ENCODE data around the gene PLEKHG5. TPM values are rescaled to one million over a fixed set of nuclear protein-coding genes. Genes with fewer than 3 reads are reported as not detected.

Gene PLEKHG5
- total RNA-seq, 1 donor from 2014 or later: 0.22 TPM

- H3K4me3 Mint-ChIP-seq: no peak overlapping the region
- H3K4me1 Mint-ChIP-seq: no peaks in the 10 kb centered on the region
- CTCF ChIA-PET: interaction anchor here (1.5 kb wide), 1 partner anchor 36 kb away, joined by 4 read pairs; no protein-coding TSS in a partner anchor
- H3K9me3 Mint-ChIP-seq: no peaks in the 10 kb centered on the region
- intact Hi-C loops (cut with micrococcal nuclease): no loop called here
- H3K27ac Mint-ChIP-seq: no peak overlapping the region
- peaks cover 28% of the 10 kb centered on the region for H3K36me3 Mint-ChIP-seq (ENCODE audit: low read depth)
- ATAC-seq (ENCODE audit: low read depth) (no peak), DNase-seq (no peak)
- H3K27me3 Mint-ChIP-seq: no peaks in the 10 kb centered on the region
- POLR2A ChIA-PET: no interaction called here
- no peak for TF ChIP-seq CTCF (IDR thresholded peaks at IDR 0.05)
These were observed 30.1 kb upstream of the PLEKHG5 start for GRCh38 chr1:6521536-6521935.

- no peaks in the 10 kb centered on the region for H3K9me3 Mint-ChIP-seq
- no peak for ATAC-seq (ENCODE audit: low read depth)
- H3K27me3 Mint-ChIP-seq: no peaks in the 10 kb centered on the region
- POLR2A ChIA-PET: no interaction called here
- H3K27ac Mint-ChIP-seq: no peak overlapping the region
- H3K36me3 Mint-ChIP-seq (ENCODE audit: low read depth): peaks cover 14% of the 10 kb centered on the region
- DNase-seq: no peak
- intact Hi-C loops (cut with micrococcal nuclease): no loop called here
- H3K4me1 Mint-ChIP-seq: no peaks in the 10 kb centered on the region
- CTCF ChIA-PET: interaction anchor here (1.5 kb wide), 1 partner anchor 34 kb away, joined by 4 read pairs; no protein-coding TSS in a partner anchor
- no peak overlapping the region for H3K4me3 Mint-ChIP-seq
- TF ChIP-seq CTCF (IDR thresholded peaks at IDR 0.05): no peak
These were observed 28.6 kb upstream of the PLEKHG5 start for GRCh38 chr1:6519935-6520671.

GRCh38 chr1:6519491-6519934 is 28.0 kb upstream of the PLEKHG5 start:
- Mint-ChIP-seq H3K9me3 (no peaks in the 10 kb centered on the region), H3K36me3 (ENCODE audit: low read depth) (peaks cover 11% of the 10 kb centered on the region), H3K27me3 (no peaks in the 10 kb centered on the region), H3K4me1 (no peaks in the 10 kb centered on the region), H3K4me3 (no peak overlapping the region), H3K27ac (no peak overlapping the region)
- TF ChIP-seq CTCF (IDR thresholded peaks at IDR 0.05): no peak
- CTCF ChIA-PET: no interaction called here
- DNase-seq (no peak), ATAC-seq (ENCODE audit: low read depth) (no peak)
- POLR2A ChIA-PET: no interaction called here
- intact Hi-C loops (cut with micrococcal nuclease): no loop called here

GRCh38 chr1:6517435-6517851 is 26.0 kb upstream of the PLEKHG5 start:
- H3K27ac Mint-ChIP-seq: no peak overlapping the region
- ATAC-seq (ENCODE audit: low read depth): no peak
- ChIA-PET POLR2A (no interaction called here), CTCF (no interaction called here)
- no peaks in the 10 kb centered on the region for H3K9me3 Mint-ChIP-seq
- no peaks in the 10 kb centered on the region for H3K27me3 Mint-ChIP-seq
- intact Hi-C loops (cut with micrococcal nuclease): no loop called here
- H3K4me3 Mint-ChIP-seq: no peak overlapping the region
- no peak for DNase-seq
- no peaks in the 10 kb centered on the region for H3K4me1 Mint-ChIP-seq
- no peaks in the 10 kb centered on the region for H3K36me3 Mint-ChIP-seq (ENCODE audit: low read depth)
- TF ChIP-seq CTCF (IDR thresholded peaks at IDR 0.05): no peak

- Mint-ChIP-seq H3K4me3 (no peak overlapping the region), H3K9me3 (no peaks in the 10 kb centered on the region), H3K27ac (no peak overlapping the region), H3K27me3 (no peaks in the 10 kb centered on the region), H3K36me3 (ENCODE audit: low read depth) (no peaks in the 10 kb centered on the region), H3K4me1 (no peaks in the 10 kb centered on the region)
- no peak for ATAC-seq (ENCODE audit: low read depth)
- intact Hi-C loops (cut with micrococcal nuclease): no loop called here
- ChIA-PET POLR2A (no interaction called here), CTCF (no interaction called here)
- no peak for DNase-seq
- TF ChIP-seq CTCF (IDR thresholded peaks at IDR 0.05): no peak
These were observed 24.3 kb upstream of the PLEKHG5 start for GRCh38 chr1:6515771-6516170.
